Rectal smooth muscle tissue (tissue), 1 donor: Measurements from ENCODE around the gene PTPN1.

Source experiments
- H3K27ac ChIP-seq: one replicate; pipeline ENCODE4 v1.7.0; 2013; ENCODE audit warnings: low read depth, low read length, inconsistent platforms
- H3K27me3 ChIP-seq: one replicate; pipeline ENCODE4 v1.7.0; 2013; ENCODE audit warnings: low read length; ENCODE audit not compliant: control insufficient read depth, insufficient read depth
- H3K36me3 ChIP-seq: one replicate; pipeline ENCODE4 v1.7.0; 2013; ENCODE audit warnings: low read length; ENCODE audit not compliant: control insufficient read depth, insufficient read depth
- H3K4me1 ChIP-seq: one replicate; pipeline ENCODE4 v1.7.0; 2013; ENCODE audit warnings: low read length; ENCODE audit not compliant: control insufficient read depth, insufficient read depth
- H3K4me3 ChIP-seq: one replicate; pipeline ENCODE4 v1.7.0; 2013; ENCODE audit warnings: low read length
- H3K9ac ChIP-seq: one replicate; pipeline ENCODE4 v1.7.0; 2013; ENCODE audit warnings: low read length

PTPN1 gene

DNA sequence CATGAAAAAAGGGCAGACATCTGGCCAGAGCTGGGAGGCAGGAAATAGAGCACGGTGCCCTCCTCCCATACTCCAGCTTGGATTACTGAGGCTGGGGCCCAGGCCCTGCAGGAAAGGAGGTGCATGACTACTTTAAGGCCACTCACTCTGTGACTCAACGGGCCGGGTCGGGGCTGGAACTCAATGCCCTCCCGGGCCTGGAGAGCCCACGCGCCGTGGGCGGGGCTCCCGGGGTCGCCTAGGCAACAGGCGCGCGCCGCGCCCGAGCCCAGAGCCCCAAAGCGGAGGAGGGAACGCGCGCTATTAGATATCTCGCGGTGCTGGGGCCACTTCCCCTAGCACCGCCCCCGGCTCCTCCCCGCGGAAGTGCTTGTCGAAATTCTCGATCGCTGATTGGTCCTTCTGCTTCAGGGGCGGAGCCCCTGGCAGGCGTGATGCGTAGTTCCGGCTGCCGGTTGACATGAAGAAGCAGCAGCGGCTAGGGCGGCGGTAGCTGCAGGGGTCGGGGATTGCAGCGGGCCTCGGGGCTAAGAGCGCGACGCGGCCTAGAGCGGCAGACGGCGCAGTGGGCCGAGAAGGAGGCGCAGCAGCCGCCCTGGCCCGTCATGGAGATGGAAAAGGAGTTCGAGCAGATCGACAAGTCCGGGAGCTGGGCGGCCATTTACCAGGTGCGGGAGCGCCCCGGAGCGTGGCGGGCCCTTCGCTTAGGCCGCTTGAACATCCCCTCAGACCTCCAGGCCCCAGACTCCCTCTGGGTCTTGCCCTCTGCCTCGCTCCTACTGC is at the start of gene PTPN1:
Gene PTPN1 (plus strand): TSS at position 461 of the 783 bp plus-strand sequence. CDS start 145 bp downstream, at position 606.
- Histone ChIP-seq H3K4me1 (peaks cover 16% of the 10 kb centered on the region), H3K4me3 (peak within 1 kb of the TSS; percentile 97), H3K27ac (peak within 1 kb of the TSS; percentile 93), H3K27me3 (no peaks in the 10 kb centered on the region), H3K9ac (peak within 1 kb of the TSS; percentile 98), H3K36me3 (no peaks in the 10 kb centered on the region)

DNA sequence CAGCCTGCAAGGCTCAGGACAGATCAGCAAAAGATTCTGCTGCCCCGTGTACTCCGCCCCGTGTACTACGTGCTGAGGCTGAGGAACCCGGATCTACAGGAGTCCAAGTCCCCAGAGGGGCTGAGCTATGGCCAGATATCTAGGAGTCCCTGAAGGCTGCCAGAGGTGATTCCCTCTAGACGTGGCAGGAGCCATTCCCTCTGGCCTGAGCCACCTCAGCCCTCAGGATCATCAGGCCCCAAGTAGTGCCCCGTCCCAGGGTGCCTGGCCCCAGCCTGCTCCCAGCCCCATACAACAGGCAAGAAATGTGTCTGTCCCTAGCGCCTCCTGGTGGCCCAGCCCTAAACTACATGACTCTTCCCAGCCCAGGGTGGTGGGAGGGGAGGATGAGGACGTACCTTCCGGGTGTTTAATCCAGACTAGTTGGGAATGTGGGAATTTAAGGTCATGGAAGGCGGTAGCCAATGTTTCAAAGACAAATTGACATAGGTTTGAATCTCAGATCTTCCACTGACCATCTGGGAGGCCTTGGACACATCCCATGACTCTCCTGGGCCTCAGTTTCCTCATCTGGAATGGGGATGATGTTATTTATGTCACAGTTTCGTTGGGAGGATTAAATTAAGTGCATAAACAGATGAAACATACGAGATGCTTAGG is 49.4 kb upstream of the PTPN1 start:
- no peak overlapping the region for H3K4me3 ChIP-seq
- no peak overlapping the region for H3K27ac ChIP-seq
- H3K27me3 ChIP-seq: no peaks in the 10 kb centered on the region
- H3K9ac ChIP-seq: no peak overlapping the region
- H3K4me1 ChIP-seq: peaks cover 8% of the 10 kb centered on the region
- H3K36me3 ChIP-seq: no peaks in the 10 kb centered on the region

- Histone ChIP-seq H3K27ac (no peak overlapping the region), H3K4me3 (no peak overlapping the region), H3K9ac (no peak overlapping the region)
Measured at GRCh38 chr20:50462093-50462690, 48.0 kb upstream of the PTPN1 start.

DNA sequence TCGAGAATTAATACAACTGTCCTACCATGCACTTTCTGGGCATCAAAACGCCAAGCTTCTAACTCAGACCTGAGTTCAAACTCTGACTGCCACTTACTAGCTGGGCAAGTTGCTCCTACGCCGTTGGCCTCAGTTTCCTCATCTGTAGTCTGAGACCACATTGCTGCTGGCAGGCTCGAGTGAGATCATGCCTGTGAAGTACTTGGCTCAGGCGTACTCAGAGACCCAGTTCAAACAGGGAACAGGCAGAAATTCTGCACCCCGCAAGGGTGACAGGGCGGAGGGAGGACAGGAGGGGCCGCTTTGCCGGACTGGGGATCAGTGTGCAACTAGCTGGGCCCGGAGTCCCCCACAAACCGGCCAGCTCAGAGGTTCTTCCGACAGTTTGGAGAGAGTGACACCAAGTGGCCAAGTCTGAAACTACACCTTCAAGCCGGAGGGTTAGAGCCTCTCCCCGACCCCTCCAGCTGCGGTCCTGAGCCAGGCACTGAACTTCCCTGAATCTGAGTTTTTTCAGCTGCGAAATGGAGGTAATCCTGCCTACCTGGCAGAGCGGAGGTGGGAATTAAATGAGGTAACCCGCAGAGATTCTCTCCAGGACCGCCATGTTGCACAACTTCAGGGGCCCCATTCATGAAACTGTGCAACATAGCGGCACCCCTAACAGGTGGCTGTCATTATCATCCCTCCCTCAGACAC is 46.0 kb upstream of the PTPN1 start:
- Histone ChIP-seq H3K36me3 (no peaks in the 10 kb centered on the region), H3K27me3 (no peaks in the 10 kb centered on the region), H3K27ac (no peak overlapping the region), H3K9ac (no peak overlapping the region), H3K4me1 (peaks cover 8% of the 10 kb centered on the region), H3K4me3 (no peak overlapping the region)

More at GRCh38 chr20:50462093-50462690, 48.0 kb upstream of the PTPN1 start:
- H3K27me3 ChIP-seq: no peaks in the 10 kb centered on the region
- H3K36me3 ChIP-seq: no peaks in the 10 kb centered on the region
- H3K4me1 ChIP-seq: peaks cover 8% of the 10 kb centered on the region

DNA sequence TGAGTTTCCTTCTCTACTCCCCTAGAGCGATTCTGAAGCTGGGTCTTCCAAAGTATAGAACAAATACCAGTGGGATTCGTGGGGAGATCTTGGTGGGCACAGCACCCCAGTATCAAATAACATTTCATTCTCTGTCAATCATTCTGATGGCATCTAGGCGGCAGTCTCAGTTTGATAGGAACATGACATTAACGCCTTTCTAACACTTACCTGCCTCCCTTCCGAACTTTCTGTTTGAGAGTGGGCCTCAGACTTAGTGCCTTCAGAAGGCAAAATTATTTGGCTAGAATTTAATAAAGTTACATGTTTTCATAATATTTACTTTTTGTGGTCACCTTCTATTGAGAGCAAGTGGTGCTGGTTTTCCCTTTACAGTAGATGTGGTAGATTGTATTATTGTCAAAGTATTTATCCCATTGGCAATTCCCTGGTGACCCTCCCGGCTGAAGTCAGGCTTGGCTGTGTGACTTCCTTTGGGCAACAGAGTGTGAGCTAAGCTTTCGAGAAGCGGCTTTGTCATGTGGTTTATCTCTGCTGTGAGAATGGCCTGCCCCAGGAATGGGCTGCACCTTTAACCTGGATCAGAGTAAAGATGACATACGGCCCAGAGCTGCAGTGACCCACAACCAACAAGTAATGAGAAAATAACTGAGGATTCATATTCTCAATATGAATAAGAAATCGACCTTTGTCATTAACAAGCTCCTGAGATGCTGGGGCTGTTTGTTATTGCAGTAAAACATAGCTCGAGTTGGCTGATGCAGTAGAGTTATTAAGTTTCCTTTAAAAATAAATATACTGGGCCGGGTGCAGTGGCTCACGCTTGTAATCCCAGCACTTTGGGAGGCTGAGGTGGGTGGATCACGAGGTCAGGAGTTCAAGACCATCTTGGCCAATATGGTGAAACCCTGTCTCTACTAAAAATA is 45.2 kb upstream of the PTPN1 start:
- H3K27ac ChIP-seq: no peak overlapping the region
- no peaks in the 10 kb centered on the region for H3K36me3 ChIP-seq
- H3K4me3 ChIP-seq: no peak overlapping the region
- H3K4me1 ChIP-seq: peaks cover 8% of the 10 kb centered on the region
- no peaks in the 10 kb centered on the region for H3K27me3 ChIP-seq
- no peak overlapping the region for H3K9ac ChIP-seq

- H3K4me3 ChIP-seq: no peak overlapping the region
Measured at GRCh38 chr20:50467174-50467573, 43.0 kb upstream of the PTPN1 start.

DNA sequence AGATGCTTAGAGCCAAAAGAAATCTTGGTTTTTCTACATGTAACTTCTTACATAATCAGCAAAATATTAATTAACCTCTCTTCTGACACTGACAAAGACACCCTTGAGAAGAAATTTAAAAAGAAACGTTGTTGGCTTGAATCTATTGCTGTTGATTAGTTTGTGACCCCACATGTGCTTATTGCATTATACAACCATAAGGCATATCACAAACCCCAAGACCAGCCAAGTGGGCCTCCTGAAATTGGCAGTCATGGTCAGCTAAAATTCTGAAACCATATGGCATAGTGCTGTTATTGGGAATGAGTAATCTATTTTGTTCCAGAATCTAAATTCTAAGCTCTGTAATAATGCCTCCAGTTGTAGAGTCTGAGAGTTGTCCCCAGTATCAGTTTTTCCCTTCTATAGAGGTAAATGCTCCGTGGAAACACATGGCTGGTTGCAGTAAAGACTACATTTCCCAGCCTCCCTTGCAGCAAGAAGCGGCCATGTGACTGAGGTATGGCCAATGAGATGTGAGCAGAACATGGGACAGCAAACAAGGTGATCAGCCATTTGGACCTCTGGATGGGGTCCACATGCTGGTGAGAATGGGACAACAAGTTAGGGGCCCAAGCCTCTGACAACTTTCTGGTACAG is 42.3 kb upstream of the PTPN1 start:
- H3K36me3 ChIP-seq: no peaks in the 10 kb centered on the region
- H3K9ac ChIP-seq: no peak overlapping the region
- H3K4me3 ChIP-seq: no peak overlapping the region
- H3K27ac ChIP-seq: no peak overlapping the region
- H3K27me3 ChIP-seq: no peaks in the 10 kb centered on the region
- H3K4me1 ChIP-seq: no peaks in the 10 kb centered on the region

More at GRCh38 chr20:50467174-50467573, 43.0 kb upstream of the PTPN1 start:
- Histone ChIP-seq H3K9ac (no peak overlapping the region), H3K27ac (no peak overlapping the region), H3K27me3 (no peaks in the 10 kb centered on the region), H3K36me3 (no peaks in the 10 kb centered on the region), H3K4me1 (no peaks in the 10 kb centered on the region)

DNA sequence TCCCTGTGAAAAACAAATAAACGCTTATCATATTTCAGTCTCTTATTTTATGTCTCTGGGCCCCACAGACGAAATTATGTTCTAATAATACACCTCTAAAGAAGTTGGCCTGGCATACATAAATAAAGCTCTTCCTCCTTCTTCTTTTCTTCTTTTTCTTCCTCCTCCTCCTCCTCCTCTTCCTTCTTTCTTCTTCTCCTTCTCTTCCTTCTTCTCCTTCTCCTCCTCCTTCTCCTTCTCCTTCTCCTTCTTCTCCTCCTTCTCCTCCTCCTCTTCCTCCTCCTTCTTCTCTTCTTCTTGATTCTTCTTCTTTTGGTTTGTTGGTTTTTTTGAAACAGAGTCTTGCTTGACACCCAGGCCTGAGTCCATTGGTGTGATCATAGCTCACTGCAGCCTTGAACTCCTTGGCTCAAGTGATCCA is 41.8 kb upstream of the PTPN1 start:
- Histone ChIP-seq H3K27ac (no peak overlapping the region), H3K4me3 (no peak overlapping the region), H3K36me3 (no peaks in the 10 kb centered on the region), H3K9ac (no peak overlapping the region), H3K4me1 (no peaks in the 10 kb centered on the region), H3K27me3 (no peaks in the 10 kb centered on the region)

DNA sequence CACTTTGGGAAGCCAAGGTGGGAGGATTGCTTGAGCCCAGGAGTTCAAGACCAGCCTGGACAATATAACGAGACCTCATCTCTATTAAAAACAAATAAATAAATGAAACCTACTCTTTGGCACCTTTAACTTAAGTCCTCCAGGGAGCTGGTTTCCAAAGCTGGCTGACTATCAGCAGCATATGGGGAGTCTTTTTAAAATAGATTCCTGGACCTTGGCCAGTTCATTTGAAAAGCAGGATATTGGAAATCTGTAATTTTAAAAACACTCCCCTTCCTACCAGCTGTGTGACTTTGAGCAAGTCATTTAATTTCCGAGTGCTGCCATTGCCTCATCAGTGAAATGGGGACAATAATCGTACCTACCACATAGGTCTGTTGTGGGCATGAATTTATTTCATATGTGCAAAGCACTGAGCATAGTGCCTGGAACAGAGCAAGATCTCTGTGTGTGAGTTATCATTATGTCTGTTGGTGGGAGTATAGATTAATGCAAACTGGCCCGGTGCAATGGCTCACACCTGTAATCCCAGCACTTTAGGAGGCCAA is 40.9 kb upstream of the PTPN1 start:
- Histone ChIP-seq H3K27ac (no peak overlapping the region), H3K9ac (no peak overlapping the region), H3K4me3 (no peak overlapping the region), H3K36me3 (no peaks in the 10 kb centered on the region), H3K4me1 (no peaks in the 10 kb centered on the region), H3K27me3 (no peaks in the 10 kb centered on the region)

- Histone ChIP-seq H3K9ac (no peak overlapping the region), H3K4me1 (no peaks in the 10 kb centered on the region), H3K27ac (no peak overlapping the region), H3K4me3 (no peak overlapping the region), H3K27me3 (no peaks in the 10 kb centered on the region), H3K36me3 (no peaks in the 10 kb centered on the region)
Measured at GRCh38 chr20:50469796-50470195, 40.4 kb upstream of the PTPN1 start.

GRCh38 chr20:50470264-50470858 is 39.8 kb upstream of the PTPN1 start:
- H3K27me3 ChIP-seq: no peaks in the 10 kb centered on the region
- H3K9ac ChIP-seq: no peak overlapping the region
- H3K36me3 ChIP-seq: no peaks in the 10 kb centered on the region
- H3K4me3 ChIP-seq: no peak overlapping the region
- no peaks in the 10 kb centered on the region for H3K4me1 ChIP-seq
- H3K27ac ChIP-seq: no peak overlapping the region
